T-helper 1 cell (primary cell): ENCODE results near the gene MAMDC4.
A peak's percentile ranks its signal among the peaks of the same experiment; 100 is the strongest.
"Not testable (repeated sequence)": the region's sequence is repeated elsewhere in the genome, so short reads cannot be mapped to it uniquely, and the experiment has no call there.

Experiments
- DNase-seq, 5 donors: peaks; one replicate each; pipeline ENCODE4 v3.0.0-alpha.2; 2012 to 2020
- total RNA-seq, 4 donors: gene quantifications; one replicate each; lab custom pipeline; 2026; lab: John Stamatoyannopoulos, UW

Gene MAMDC4
- total RNA-seq, result 5.7 to 7.5 (median 7.1) reads per million in 4 donors

DNA sequence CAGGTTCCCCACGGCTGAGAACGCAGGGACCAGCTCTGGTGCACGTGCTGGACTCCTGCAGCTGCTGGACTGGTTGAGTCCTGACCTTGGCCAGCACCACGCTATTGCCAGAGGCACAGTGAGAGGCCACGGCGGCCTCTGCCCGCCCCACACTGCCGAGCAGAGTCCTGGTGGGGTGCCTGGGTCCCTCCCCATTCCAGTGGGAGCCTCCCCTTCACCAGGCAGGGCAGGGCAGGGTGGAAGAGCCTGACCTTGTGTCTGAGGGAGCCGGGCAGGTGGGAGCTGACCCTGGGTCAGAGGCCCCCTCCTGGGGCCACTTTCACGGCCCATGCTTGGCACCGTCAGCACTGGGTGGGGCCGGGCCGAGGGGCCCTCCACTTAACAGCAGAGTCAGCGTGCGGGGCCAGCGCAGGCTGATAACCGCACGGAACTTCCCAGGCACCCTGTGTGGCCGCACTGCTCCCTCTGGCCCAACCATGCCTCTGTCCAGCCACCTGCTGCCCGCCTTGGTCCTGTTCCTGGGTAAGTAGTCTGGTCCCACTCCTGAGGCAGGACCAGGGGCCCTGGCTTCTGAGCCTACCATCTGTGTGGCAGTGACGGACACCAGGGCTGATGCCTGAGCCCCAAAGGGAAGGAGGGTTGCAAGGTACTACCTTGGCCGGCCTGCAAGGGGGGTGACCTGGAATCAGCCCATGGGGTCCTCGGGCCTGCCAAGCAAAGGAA, at the start of gene MAMDC4:
Gene MAMDC4, plus strand, starts transcription at position 406 of the 723 bp plus-strand sequence. Its CDS starts 71 bp downstream, at position 477.
- DNase-seq, result peak in 1 of 5 donors; percentile 6

DNA sequence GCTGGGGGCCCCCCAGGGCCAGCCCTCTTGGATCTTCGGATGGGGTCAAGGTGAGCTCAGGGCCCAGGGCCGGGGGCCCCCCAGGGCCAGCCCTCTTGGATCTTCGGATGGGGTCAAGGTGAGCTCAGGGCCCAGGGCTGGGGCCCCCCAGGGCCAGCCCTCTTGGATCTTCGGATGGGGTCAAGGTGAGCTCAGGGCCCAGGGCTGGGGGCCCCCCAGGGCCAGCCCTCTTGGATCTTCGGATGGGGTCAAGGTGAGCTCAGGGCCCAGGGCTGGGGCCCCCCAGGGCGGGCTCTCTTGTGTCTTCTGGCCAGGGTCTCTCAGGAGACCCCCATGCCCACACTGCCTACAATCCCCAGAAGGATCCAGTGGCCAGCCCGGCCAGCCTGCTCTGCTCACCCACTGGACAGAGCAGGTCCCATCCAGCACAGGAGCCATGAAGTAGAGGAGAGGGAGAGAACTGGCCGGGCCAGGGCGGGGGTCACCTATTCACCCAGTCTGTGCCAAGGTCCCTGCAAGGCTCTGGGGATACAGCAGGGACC, 49.1 kb upstream of the MAMDC4 start:
- DNase-seq, result not testable (repeated sequence)

DNA sequence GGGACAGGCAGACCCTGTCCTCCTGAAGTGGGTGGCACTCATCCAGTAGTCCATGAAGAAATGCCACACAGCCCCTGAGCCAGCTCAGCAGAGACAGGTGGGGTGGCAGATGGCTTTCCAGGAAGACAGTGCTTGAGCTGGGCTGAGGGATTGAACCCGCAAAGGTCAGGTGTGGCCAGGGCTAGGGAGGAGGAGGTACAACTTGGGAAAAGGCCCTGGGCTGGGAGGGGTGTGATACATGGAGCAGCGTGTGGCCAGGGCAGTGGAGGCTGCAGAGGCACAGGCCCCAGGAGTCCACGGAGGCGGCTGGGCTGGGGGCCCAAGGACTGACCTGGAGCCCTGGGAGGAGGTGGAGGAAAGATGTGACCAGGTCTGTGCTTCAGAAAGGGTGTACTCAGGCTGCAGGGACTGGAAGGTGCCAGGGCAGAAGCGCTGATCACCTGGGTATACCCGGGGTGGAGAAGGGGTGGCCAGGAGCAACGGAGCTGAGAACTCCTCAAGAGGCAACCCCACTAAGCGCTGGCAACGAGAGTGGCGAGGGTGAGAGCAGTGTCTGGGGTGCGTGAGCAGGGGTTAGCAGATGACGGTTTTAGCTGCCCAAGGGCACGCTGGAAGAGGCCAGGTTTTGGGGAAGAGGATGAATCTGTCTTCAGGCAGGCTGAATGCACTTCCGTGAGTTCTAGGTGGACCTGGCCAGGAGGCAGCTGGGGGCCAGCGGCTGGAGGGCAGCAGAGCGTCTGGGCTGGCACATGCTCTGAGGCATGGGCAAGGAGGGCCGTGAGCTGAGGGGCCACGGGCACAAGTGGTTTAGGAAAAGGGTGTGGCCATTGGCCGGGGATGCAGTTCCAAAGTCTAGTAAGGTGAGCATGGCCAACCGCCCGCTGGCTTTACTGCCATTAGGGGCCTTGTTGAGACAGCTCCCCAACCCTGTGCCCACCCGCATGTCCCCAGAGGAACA, 48.3 kb upstream of the MAMDC4 start:
- no peak for DNase-seq

DNA sequence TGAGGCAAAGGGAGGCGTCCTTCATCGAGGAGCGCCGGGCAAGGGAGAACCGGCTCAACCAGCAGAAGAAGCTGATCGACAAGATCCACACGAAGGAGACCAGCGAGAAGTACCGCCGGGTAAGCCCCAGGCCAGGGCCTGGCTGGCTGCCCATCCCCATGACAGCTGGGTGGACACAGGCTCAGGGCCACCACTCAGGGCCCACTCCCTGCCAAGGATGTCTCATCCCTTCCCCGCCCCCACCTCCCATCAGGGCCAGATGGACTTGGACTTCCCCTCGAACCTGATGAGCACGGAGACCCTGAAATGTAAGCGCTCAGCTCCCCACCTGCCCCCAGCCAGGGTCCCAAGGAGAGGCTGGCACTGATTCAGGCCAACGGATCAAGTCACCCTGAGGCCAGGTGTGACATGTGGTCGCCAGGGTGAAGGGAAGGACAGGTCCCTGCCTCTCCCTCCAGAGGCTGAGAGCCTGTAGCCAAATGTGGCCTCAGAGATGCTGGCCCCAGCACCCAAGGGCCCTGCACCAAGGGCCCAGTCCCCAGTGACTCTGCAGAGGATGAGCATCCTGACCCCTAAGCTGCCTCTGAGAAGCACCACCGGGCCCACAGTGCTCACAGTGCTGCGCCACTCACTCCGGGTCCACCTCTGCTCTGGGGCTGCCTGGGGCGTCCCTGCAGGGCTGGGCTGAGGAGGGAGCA, 47.5 kb upstream of the MAMDC4 start:
- no peak for DNase-seq

DNA sequence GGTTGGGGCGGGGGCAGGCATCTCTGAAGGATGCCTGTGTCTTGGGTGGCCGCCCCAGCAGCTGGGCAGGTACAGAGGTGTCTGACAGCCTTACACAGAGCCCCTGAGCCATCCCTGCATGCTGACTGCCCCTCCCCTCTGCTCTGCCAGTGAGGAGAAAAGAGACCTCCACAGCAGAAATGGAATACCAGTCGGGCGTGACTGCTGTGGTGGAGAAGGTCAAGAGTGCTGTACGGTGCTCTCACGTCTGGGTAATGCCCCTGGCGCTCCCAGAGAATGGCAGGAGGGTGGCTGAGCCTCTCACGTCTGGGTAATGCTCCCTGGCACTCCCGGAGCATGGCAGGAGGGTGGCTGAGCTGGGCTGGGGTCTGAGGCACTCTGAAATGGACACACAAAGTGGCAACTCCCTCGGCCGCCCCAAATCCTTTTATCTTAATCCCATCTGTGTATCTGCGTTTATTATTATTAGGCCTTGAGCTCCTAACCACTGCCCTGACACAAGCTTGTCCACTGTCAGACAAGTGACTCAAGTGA, 46.9 kb upstream of the MAMDC4 start:
- no peak for DNase-seq

DNA sequence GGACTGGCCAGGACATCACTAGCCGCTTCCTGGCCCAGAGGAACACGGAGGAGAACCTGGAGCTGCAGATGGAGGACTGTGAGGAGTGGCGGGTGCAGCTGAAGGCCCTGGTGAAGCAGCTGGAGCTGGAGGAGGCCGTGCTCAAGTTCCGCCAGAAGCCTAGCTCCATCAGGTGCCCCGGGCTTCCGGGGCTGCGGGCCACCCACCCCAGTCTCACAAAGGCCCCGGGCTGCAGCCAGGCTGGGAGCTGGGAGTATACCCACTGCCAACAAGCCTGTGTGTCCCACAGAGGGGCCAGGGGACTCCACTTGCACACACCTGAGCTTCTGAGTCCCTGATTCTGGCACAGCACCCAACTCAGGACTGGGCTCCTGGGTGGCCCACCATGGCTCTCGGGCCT, 46.1 kb upstream of the MAMDC4 start:
- DNase-seq, result no peak

DNA sequence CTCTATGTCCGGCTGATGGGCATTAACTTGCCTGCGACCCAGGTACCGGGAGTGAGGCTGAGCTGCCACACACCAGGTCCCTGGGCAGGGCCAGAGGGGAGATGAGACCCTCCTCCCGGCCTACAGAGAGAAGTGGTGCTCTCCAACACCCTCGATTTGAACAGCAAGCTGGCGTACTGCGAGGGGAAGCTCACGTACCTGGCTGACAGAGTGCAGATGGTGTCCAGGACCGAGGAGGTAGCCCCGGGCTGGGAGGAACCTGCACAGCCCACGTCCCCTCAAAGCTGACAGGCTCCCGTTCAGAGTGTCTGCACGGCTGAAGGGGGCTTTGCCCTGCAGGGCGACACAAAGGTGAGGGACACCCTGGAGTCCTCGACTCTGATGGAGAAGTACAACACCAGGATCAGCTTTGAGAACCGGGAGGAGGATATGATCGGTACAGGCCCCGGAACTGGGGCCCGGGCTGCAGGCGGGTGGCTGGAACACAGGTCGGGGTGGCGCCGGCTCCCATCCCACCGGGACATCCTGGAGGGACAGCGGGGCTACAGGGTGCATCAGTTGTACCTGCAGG, 45.4 kb upstream of the MAMDC4 start:
- DNase-seq, result no peak

DNA sequence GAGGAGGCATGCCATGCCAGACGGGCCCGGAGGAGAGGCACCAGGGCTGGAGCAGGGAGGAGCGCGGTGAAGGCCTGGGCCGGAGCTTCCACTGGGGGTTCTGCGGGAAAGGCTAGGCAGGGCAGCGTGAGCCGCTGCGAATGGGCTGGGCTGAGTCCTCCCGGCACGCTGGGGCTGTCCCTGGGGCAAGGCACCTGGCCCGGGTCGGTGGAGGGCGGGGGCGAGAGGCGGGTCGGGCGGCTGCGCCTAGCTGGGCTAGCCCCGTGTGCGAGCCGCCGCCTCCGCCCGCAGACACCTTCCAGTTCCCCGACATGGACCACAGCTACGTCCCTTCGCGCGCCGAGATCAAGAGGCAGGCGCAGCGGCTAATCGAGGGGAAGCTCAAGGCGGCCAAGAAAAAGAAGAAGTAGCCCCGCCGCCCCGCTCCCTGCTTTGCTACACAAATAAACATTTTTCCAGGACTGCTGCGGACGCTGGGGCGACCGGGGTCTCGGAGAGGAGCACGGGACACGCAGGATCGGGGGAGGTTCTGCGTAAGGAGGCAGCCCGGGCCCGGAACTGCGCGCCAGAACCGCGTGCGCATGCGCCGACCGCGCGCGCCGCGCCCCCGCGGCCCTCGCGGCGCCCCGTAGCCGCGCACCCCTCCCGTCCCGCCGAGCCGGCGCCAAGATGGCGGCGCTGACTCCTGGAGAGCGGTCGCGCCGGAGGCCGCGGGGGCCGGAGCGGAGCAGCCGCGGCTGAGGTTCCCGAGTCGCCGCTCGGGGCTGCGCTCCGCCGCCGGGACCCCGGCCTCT, 44.7 kb upstream of the MAMDC4 start, which contains the start of gene RABL6:
Gene RABL6, plus strand, starts transcription at position 668 of the 794 bp plus-strand sequence. CDS start 249 bp downstream, outside the sequence.
- peak; percentile 67 to 85 (median 73) for DNase-seq

DNA sequence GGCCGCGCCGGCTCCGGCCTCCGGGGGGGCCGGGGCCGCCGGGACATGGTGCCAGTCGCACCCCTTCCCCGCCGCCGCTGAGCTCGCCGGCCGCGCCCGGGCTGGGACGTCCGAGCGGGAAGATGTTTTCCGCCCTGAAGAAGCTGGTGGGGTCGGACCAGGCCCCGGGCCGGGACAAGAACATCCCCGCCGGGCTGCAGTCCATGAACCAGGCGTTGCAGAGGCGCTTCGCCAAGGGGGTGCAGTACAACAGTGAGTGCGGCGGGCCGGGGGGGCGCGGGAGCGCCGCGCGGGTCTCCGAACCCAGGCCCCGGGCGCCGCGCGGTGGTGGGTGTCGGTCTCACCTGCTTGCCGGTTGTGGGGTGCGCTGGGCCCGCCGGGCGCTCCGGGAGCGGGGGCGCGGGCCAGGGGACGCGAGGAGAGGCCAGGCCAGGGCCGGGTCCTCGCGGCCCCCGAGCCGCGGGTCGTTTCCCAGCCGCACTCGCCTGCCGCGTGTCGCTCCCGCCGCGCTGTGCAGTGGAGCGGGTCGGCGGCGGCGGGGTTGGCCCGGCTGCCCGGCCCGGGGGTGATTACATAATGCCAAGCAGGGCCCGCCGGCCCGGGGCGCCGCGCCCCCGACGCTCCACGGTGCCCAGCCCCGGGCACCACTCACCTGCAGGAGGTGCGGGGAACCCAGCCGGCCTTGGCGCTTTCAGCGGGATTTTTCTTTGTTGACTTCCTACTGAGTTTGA, 43.9 kb upstream of the MAMDC4 start:
- peak in 2 of 5 donors; percentile 37 to 47 for DNase-seq

DNA sequence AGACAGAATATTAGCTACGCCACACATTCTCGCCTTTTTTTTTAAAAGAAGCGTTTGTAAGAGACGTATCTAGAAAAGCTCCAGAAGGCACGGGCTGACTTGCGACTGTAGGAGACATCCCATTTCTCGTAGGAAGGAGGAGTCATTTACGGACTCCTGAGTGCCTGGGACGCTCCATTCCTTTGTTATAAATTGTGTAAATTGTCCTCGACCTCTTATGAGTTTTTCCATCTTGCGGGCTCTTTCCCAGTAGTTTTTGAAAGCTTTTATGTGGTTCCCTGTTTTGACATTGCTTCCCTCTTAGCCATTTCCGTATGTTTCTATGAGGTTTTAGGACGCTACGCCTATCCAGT, 43.4 kb upstream of the MAMDC4 start:
- DNase-seq, result no peak

DNA sequence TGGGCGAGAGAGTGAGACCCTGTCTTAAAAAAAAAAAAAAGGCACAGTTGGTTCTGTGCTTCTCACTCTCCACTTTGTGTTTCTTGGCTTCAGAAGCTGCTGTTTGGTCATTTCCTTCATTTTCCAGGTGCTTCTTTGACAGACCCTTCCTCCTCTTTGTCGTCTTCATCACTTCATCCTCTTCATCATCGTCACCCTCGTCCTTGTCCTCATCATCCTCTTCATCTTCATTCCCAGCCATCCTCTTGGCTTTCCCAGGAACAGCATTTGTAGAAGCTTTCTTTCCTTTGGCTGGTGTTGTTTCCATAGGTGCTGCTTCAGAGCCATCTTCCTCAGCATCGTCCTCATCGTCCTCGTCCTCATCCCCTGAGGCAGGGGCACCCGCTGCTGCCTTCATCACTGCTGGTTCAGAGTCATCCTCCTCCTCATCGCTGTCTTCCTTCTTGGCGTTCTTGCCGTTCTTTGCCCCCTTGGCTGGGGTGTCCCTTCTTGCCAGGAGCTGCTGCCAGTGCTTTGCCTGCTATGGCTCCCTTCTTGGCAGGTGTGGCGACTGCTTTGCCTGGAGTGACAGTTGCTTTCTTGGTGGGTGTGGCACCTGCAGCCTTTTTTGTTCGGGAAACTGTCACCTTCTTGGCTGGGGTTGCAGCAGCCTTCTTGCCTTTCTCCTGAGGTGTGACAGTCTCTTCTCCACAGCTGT, 37.3 kb upstream of the MAMDC4 start:
- no peak for DNase-seq

DNA sequence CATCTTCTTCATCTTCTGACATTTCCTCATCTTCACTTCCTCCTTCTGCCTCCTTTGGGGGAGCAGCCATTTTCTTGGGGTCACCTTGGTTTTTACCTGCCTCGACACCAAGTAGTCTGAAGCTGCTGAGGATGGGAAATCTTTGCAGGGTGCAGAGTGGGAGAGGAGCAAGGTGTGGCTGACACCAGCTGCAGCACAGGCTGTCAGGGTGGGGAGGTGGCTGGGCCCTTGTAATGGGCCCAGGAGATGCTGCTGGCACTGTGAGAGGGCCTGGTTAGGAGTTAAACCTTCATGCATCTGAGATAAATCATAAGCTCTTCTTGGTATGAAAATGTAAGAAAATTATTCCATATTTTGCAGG, 36.7 kb upstream of the MAMDC4 start:
- DNase-seq, result no peak

DNA sequence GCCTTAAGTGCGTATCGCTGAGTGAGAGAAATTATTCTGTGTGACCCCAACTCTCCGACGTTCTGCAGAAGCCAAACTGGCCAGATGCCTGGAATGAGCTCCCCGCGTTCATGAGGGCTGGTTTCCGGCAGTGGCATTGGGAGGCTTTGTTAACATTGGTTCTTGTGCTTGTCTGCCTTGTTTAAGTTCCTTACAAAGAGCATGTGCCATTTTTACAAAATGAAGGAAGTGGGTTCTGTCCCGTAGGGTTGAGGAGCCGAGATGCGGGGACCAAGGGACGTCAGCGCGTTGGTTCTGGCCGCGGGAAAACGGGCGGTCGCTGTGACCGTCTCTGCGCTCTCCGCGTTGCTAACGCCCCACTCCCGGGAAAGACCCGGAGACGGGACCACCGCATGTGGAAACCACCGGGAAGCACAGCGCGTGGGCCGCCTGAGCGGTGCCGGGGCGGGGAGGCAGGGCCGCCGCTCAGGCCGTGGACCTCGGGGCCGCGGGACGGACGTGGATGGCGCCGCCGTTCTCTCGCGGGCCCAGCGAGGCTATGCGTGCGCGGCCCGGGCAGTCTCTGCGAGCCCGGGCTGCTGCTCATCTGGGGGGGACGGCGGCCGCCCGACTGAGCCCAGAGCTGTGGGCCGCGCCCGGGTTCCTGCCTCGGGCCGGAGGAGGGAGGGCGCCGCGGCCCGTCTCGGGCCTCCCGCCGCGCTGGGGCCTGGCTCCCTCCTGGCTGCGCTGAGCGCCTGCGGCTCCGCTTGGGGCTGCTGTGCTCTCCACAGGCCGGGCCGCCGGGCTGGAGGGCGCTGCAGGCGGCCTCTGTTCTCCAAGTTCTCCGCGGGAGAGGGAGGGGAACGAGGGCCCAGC, 30.9 kb upstream of the MAMDC4 start:
- DNase-seq, result no peak

DNA sequence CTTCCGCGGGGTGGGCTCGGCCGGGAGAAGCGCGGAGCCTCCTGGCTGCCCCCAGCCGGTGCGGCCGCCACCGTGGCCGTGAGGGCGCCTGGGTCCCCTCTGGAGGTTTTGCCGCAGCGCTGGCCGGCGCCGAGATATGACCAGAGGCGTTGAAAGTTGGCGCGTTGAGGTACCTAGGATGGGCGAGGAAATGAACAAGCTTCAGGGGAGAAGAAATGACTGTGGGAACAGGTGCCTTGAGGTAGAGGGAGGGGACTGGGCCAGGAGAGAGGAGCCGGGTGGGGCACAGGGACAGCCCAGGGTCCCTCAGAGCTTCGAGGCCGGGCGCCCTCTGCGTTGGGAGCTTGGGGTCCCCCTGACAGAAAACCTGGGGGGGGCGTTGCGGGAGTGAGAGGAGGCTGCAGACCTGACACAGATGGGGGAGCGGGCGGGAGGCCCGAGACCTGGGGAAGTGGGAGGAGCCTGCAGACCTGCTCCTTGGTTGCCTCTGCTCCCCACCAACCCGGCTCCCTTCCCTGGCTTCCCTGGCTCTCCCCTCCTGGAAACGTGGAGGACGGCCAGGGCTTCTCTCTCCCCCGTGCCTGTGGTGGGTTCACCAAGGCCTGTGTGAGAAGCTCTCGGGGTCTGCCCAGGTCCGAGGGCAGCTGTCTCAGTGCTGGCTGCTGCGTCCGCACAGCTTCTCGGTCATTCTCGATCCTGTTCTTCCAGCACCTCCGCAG, 30.2 kb upstream of the MAMDC4 start:
- no peak for DNase-seq

DNA sequence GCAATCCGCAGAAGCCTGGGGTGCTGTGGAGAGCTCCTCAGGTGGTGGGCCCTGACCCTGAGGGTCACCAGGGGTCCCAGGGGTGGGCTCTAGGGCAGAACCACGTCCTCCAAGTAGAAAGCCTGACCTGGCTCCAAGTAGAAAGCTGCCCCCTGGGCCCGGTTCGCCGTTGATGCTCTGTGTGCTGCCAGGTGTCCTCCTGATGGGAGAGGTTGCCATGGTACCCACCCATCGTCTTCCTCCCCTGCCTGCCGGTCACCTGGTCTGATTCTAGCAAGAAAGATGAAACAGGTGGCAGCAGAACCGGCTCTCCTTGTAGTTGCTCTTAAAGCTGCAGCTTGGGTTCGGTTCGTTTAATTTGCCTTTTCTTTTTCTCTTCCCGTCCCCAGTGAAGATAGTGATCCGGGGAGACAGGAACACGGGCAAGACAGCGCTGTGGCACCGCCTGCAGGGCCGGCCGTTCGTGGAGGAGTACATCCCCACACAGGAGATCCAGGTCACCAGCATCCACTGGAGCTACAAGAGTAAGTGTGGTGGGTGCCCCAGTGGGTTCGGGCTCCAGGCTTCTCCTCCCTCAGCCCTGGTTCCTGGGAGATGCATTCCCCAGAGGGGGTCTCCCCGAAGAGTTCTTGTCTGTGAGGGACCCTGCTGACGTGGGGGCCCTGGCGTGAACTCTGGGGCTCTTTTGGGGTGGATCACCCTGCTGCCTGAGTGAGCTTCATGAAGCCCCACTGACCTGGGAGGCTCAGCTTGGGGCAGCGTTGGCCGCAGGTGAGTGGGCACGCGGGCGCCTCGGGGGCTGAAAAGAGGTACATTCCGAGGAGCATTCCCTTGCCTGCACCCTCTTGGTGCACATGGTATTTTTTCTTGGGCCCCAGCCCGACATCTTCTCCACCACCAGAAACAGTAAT, 28.8 kb upstream of the MAMDC4 start:
- DNase-seq, result peak in 1 of 5 donors; percentile 4

DNA sequence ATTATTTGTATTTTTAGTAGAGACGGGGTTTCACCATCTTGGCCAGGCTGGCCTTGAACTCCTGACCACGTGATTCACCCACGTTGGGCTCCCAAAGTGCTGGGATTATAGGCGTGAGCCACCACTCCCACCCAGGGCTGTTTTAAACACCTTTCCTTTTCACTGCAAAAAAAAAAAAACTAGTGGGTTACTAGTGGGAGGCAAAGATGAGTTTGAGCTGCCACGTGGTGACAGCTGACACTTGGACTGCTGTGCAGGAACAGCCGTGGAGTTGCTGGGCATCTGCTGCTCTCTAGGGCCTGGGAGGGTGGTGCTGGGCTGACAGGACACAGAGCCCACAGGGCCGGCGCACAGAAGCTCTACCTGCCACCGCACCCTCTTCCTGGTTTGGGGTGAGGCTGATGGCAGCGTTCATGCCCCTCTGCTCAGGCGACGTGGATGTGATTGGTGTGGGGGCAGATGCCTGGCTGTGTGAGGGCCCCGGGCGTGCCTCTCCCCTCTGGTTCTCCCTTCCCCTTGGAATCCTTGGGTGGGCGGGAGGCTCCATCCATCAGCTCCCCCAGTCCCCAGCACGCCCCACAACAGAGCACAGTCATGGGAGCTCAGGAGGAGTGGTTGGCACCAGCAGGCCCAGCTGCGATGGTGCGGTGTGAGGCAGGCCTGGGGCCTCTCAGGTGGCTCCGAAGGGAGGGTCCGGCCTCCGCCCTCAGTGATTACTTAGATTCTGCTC, 27.5 kb upstream of the MAMDC4 start:
- DNase-seq, result peak in 1 of 5 donors; percentile 2
